Measurements from ENCODE around the gene MID2.
"Not testable (repeated sequence)": the region's sequence is repeated elsewhere in the genome, so short reads cannot be mapped to it uniquely, and the experiment has no call there.

GRCh38 chrX:107955337-107955736 lies 129.7 kb downstream of the MID2 start:
- TF ChIP-seq, protein P1, sequence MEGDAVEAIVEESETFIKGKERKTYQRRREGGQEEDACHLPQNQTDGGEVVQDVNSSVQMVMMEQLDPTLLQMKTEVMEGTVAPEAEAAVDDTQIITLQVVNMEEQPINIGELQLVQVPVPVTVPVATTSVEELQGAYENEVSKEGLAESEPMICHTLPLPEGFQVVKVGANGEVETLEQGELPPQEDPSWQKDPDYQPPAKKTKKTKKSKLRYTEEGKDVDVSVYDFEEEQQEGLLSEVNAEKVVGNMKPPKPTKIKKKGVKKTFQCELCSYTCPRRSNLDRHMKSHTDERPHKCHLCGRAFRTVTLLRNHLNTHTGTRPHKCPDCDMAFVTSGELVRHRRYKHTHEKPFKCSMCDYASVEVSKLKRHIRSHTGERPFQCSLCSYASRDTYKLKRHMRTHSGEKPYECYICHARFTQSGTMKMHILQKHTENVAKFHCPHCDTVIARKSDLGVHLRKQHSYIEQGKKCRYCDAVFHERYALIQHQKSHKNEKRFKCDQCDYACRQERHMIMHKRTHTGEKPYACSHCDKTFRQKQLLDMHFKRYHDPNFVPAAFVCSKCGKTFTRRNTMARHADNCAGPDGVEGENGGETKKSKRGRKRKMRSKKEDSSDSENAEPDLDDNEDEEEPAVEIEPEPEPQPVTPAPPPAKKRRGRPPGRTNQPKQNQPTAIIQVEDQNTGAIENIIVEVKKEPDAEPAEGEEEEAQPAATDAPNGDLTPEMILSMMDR (optimal IDR thresholded peaks at IDR 0.05 in 1 of 3, IDR thresholded peaks at IDR 0.05 in 1 of 3, conservative IDR thresholded peaks at IDR 0.05 in 1 of 3; ENCODE audit: extremely low read depth in 1 of 3, insufficient read depth in 2 of 3, low read length in 3 of 3) = not testable (repeated sequence)
- TF ChIP-seq EZH2 (IDR thresholded peaks at IDR 0.05; ENCODE audit: low read length) = not testable (repeated sequence)

Data from keratinocyte (primary cell).